ENCODE data around the gene ZNF620. TPM values are rescaled to one million over a fixed set of nuclear protein-coding genes. Genes with fewer than 3 reads are reported as not detected.
"Not testable (repeated sequence)": the region's sequence is repeated elsewhere in the genome, so short reads cannot be mapped to it uniquely, and the experiment has no call there.

ZNF620 gene
- total RNA-seq, 1 donor from 2014 or later = 6.4 TPM

DNA sequence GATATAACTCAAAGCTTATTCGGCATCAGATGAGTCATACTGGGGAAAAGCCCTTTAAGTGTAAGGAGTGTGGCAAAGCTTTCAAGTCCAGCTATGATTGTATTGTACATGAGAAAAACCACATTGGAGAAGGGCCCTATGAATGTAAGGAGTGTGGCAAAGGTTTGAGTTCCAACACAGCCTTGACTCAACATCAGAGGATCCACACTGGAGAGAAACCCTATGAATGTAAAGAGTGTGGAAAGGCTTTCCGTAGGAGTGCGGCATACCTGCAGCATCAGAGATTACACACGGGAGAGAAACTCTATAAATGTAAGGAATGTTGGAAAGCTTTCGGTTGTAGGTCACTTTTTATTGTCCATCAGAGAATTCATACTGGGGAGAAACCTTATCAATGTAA is 26.4 kb downstream of the ZNF620 start:
- TF ChIP-seq, protein P1, sequence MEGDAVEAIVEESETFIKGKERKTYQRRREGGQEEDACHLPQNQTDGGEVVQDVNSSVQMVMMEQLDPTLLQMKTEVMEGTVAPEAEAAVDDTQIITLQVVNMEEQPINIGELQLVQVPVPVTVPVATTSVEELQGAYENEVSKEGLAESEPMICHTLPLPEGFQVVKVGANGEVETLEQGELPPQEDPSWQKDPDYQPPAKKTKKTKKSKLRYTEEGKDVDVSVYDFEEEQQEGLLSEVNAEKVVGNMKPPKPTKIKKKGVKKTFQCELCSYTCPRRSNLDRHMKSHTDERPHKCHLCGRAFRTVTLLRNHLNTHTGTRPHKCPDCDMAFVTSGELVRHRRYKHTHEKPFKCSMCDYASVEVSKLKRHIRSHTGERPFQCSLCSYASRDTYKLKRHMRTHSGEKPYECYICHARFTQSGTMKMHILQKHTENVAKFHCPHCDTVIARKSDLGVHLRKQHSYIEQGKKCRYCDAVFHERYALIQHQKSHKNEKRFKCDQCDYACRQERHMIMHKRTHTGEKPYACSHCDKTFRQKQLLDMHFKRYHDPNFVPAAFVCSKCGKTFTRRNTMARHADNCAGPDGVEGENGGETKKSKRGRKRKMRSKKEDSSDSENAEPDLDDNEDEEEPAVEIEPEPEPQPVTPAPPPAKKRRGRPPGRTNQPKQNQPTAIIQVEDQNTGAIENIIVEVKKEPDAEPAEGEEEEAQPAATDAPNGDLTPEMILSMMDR (IDR thresholded peaks at IDR 0.05) = no peak
- H3K9me3 ChIP-seq = peaks cover 29% of the 10 kb centered on the region
- no peak overlapping the region for H3K4me3 ChIP-seq
- no peaks in the 10 kb centered on the region for H3K27me3 ChIP-seq (ENCODE audit: low read depth)
- DNase-seq (no peak), ATAC-seq (no peak)
- peaks cover 82% of the 10 kb centered on the region for H3K36me3 ChIP-seq
- intact Hi-C loops (cut with DNase I) = no loop called here
- H3K27ac ChIP-seq = no peak overlapping the region
- H3K4me1 ChIP-seq = no peaks in the 10 kb centered on the region

GRCh38 chr3:40534283-40534682 is 28.4 kb downstream of the ZNF620 start:
- DNase-seq = no peak
- no peaks in the 10 kb centered on the region for H3K27me3 ChIP-seq (ENCODE audit: low read depth)
- H3K27ac ChIP-seq = no peak overlapping the region
- no peak for ATAC-seq
- no peaks in the 10 kb centered on the region for H3K4me1 ChIP-seq
- TF ChIP-seq, protein P1 (IDR thresholded peaks at IDR 0.05) = no peak
- H3K4me3 ChIP-seq = no peak overlapping the region
- peaks cover 31% of the 10 kb centered on the region for H3K9me3 ChIP-seq
- intact Hi-C loops (cut with DNase I) = no loop called here
- peaks cover 61% of the 10 kb centered on the region for H3K36me3 ChIP-seq

- intact Hi-C loops (cut with DNase I) = no loop called here
- TF ChIP-seq, protein P1 (IDR thresholded peaks at IDR 0.05) = no peak
Observed at GRCh38 chr3:40546816-40547215, 41.0 kb downstream of the ZNF620 start.

DNA sequence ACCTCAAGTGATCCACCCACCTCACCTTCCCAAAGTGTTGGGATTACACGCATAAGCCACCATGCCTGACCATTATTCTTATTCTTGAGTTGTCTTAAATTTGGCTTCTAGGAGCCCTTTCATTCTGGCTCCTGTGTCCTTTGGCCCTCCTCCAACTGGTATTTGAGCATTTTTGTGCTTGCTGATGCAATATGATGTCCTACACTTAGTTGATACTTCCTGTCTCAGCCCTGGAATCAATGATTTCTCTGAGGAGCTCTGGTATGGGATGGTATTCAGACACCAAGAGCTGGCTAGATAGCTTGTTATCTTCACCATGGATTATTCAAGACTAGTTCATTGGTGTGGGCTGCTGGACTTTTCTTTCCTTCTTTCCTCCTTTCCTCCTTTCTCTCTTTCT is 44.3 kb downstream of the ZNF620 start:
- TF ChIP-seq, protein P1 (IDR thresholded peaks at IDR 0.05) = no peak

More at GRCh38 chr3:40546816-40547215, 41.0 kb downstream of the ZNF620 start:
- Histone ChIP-seq H3K27me3 (ENCODE audit: low read depth) (no peaks in the 10 kb centered on the region), H3K27ac (no peak overlapping the region), H3K4me3 (no peak overlapping the region), H3K4me1 (no peaks in the 10 kb centered on the region), H3K9me3 (no peaks in the 10 kb centered on the region), H3K36me3 (no peaks in the 10 kb centered on the region)
- DNase-seq = no peak
- ATAC-seq = no peak

DNA sequence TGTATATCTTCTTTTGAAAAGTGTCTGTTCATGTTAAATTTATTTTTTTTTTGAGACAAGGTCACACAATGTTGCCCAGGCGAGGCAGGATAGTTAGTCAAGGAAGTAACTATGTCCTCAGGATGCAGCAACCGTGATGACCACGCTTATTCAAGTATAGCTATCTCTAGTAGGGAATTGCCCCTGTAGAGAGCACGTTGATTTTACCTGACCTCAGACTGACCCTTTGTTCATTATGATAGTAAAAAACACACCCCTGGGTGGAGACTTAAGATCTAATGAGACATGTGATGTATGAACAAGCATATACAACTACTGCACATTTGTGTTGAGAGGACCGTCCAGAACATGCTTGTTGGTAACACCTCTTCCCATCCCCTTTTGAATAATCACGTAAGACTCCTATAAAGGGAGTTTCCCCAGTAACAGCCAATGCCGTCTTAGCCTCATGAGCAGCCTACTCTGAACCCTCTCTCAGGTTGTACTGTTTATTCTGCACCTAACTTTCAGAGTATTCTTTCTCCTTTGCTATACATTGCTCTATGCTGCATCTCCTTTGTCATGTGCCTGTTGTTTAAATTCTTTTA is 51.8 kb downstream of the ZNF620 start:
- no peak for ATAC-seq
- no peak for DNase-seq
- H3K27ac ChIP-seq = no peak overlapping the region
- intact Hi-C loops (cut with DNase I) = no loop called here
- H3K4me1 ChIP-seq = no peaks in the 10 kb centered on the region
- no peak overlapping the region for H3K4me3 ChIP-seq
- H3K9me3 ChIP-seq = no peaks in the 10 kb centered on the region
- H3K36me3 ChIP-seq = no peaks in the 10 kb centered on the region
- TF ChIP-seq, protein P1 (IDR thresholded peaks at IDR 0.05) = no peak
- H3K27me3 ChIP-seq (ENCODE audit: low read depth) = no peaks in the 10 kb centered on the region

More for the DNA sequence above, 44.3 kb downstream of the ZNF620 start:
- H3K9me3 ChIP-seq = no peaks in the 10 kb centered on the region
- H3K4me1 ChIP-seq = no peaks in the 10 kb centered on the region
- no peaks in the 10 kb centered on the region for H3K36me3 ChIP-seq
- no peak overlapping the region for H3K4me3 ChIP-seq
- DNase-seq = no peak
- intact Hi-C loops (cut with DNase I) = no loop called here
- H3K27ac ChIP-seq = no peak overlapping the region
- no peaks in the 10 kb centered on the region for H3K27me3 ChIP-seq (ENCODE audit: low read depth)
- ATAC-seq = no peak

- DNase-seq; H3K4me1 ChIP-seq; intact Hi-C loops (cut with DNase I); H3K27me3 ChIP-seq (ENCODE audit: low read depth); ATAC-seq; H3K36me3 ChIP-seq; H3K27ac ChIP-seq; H3K4me3 ChIP-seq; H3K9me3 ChIP-seq: not testable (repeated sequence)
Observed at GRCh38 chr3:40562482-40562881, 56.6 kb downstream of the ZNF620 start.

- intact Hi-C loops (cut with DNase I); H3K4me1 ChIP-seq; H3K36me3 ChIP-seq; H3K27ac ChIP-seq; H3K27me3 ChIP-seq (ENCODE audit: low read depth); ATAC-seq; H3K9me3 ChIP-seq; H3K4me3 ChIP-seq; DNase-seq: not testable (repeated sequence)
Observed at GRCh38 chr3:40565629-40566028, 59.8 kb downstream of the ZNF620 start.
